ENCODE results near the gene C3orf20.

C3orf20 gene

GRCh38 chr3:14784087-14784681, 109.2 kb downstream of the C3orf20 start:
- no peak overlapping the region for H3K9ac ChIP-seq (ENCODE audit: low read length)
- no peaks in the 10 kb centered on the region for H3K79me2 ChIP-seq (ENCODE audit: insufficient read depth, low read length)
- H3K36me3 ChIP-seq (ENCODE audit: low read length): peaks cover 6% of the 10 kb centered on the region
- H3K27me3 ChIP-seq (ENCODE audit: low read length): no peaks in the 10 kb centered on the region
- no peak overlapping the region for H2AFZ ChIP-seq (ENCODE audit: low read depth, low read length, severe bottlenecking)
- no peak overlapping the region for H3K27ac ChIP-seq (ENCODE audit: low read depth, low read length)
- no peaks in the 10 kb centered on the region for H3K9me2 ChIP-seq (replicated peaks; ENCODE audit: insufficient read depth, low read length)
- TF ChIP-seq EZH2phosphoT487 (conservative IDR thresholded peaks at IDR 0.05; ENCODE audit: low read length): no peak
- TF ChIP-seq, protein P1, sequence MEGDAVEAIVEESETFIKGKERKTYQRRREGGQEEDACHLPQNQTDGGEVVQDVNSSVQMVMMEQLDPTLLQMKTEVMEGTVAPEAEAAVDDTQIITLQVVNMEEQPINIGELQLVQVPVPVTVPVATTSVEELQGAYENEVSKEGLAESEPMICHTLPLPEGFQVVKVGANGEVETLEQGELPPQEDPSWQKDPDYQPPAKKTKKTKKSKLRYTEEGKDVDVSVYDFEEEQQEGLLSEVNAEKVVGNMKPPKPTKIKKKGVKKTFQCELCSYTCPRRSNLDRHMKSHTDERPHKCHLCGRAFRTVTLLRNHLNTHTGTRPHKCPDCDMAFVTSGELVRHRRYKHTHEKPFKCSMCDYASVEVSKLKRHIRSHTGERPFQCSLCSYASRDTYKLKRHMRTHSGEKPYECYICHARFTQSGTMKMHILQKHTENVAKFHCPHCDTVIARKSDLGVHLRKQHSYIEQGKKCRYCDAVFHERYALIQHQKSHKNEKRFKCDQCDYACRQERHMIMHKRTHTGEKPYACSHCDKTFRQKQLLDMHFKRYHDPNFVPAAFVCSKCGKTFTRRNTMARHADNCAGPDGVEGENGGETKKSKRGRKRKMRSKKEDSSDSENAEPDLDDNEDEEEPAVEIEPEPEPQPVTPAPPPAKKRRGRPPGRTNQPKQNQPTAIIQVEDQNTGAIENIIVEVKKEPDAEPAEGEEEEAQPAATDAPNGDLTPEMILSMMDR (IDR thresholded peaks at IDR 0.05; ENCODE audit: insufficient read depth, low read length, poor library complexity, severe bottlenecking): no peak
- H3K9me3 ChIP-seq (ENCODE audit: insufficient read depth, low read length): no peaks in the 10 kb centered on the region
- H3K4me3 ChIP-seq (ENCODE audit: insufficient read depth, low read length, poor library complexity, severe bottlenecking): no peak overlapping the region
- H3F3A ChIP-seq (ENCODE audit: insufficient read depth): peaks cover 6% of the 10 kb centered on the region; the same call in 1 of the 2 replicates
- no peaks in the 10 kb centered on the region for H4K20me1 ChIP-seq (ENCODE audit: low read depth, low read length)
- no peak overlapping the region for H3K4me2 ChIP-seq (ENCODE audit: low read depth, low read length, poor library complexity, severe bottlenecking)

- H4K20me1 ChIP-seq (ENCODE audit: low read depth, low read length): no peaks in the 10 kb centered on the region
- H3K27me3 ChIP-seq (ENCODE audit: low read length): no peaks in the 10 kb centered on the region
- no peaks in the 10 kb centered on the region for H3K9me3 ChIP-seq (ENCODE audit: insufficient read depth, low read length)
- H2AFZ ChIP-seq (ENCODE audit: low read depth, low read length, severe bottlenecking): no peak overlapping the region
- H3K9me2 ChIP-seq (replicated peaks; ENCODE audit: insufficient read depth, low read length): no peaks in the 10 kb centered on the region
- H3K4me2 ChIP-seq (ENCODE audit: low read depth, low read length, poor library complexity, severe bottlenecking): no peak overlapping the region
- H3K79me2 ChIP-seq (ENCODE audit: insufficient read depth, low read length): no peaks in the 10 kb centered on the region
- H3K4me3 ChIP-seq (ENCODE audit: insufficient read depth, low read length, poor library complexity, severe bottlenecking): no peak overlapping the region
- no peaks in the 10 kb centered on the region for H3F3A ChIP-seq (ENCODE audit: insufficient read depth)
- H3K36me3 ChIP-seq (ENCODE audit: low read length): no peaks in the 10 kb centered on the region
- no peak overlapping the region for H3K9ac ChIP-seq (ENCODE audit: low read length)
- no peak for TF ChIP-seq EZH2phosphoT487 (conservative IDR thresholded peaks at IDR 0.05; ENCODE audit: low read length)
- TF ChIP-seq, protein P1 (IDR thresholded peaks at IDR 0.05; ENCODE audit: insufficient read depth, low read length, poor library complexity, severe bottlenecking): no peak
- no peak overlapping the region for H3K27ac ChIP-seq (ENCODE audit: low read depth, low read length)
Observed at GRCh38 chr3:14785207-14786155, 110.5 kb downstream of the C3orf20 start.

DNA sequence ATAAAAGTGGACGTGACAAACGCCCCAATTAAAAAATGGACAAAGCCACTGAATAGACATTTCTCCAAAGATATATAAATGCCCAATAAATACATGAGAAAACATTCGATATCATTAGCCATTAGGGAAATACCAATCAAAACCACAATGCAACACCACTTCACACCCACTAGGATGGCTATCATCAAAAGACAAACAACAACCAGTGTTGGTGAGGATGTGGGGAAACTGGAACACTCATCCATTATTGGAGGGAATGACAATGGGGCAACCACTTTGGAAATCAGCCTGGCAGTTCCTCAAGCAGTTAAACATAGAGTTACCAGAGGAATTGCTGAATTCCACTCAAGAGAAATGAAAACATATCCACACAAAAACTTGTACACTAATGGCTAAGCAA, 111.4 kb downstream of the C3orf20 start:
- Histone ChIP-seq H3K79me2 (ENCODE audit: insufficient read depth, low read length) (no peaks in the 10 kb centered on the region), H3K36me3 (ENCODE audit: low read length) (no peaks in the 10 kb centered on the region), H3K27me3 (ENCODE audit: low read length) (no peaks in the 10 kb centered on the region), H3K9me2 (replicated peaks; ENCODE audit: insufficient read depth, low read length) (no peaks in the 10 kb centered on the region), H3K9ac (ENCODE audit: low read length) (no peak overlapping the region), H3K27ac (ENCODE audit: low read depth, low read length) (no peak overlapping the region), H3F3A (ENCODE audit: insufficient read depth) (no peaks in the 10 kb centered on the region), H3K4me3 (ENCODE audit: insufficient read depth, low read length, poor library complexity, severe bottlenecking) (no peak overlapping the region), H3K9me3 (ENCODE audit: insufficient read depth, low read length) (no peaks in the 10 kb centered on the region), H3K4me2 (ENCODE audit: low read depth, low read length, poor library complexity, severe bottlenecking) (no peak overlapping the region), H2AFZ (ENCODE audit: low read depth, low read length, severe bottlenecking) (no peak overlapping the region), H4K20me1 (ENCODE audit: low read depth, low read length) (no peaks in the 10 kb centered on the region)
- TF ChIP-seq, protein P1 (IDR thresholded peaks at IDR 0.05; ENCODE audit: insufficient read depth, low read length, poor library complexity, severe bottlenecking): no peak
- no peak for TF ChIP-seq EZH2phosphoT487 (conservative IDR thresholded peaks at IDR 0.05; ENCODE audit: low read length)

Data from SU-DHL-6 (cell line).